Measurements from ENCODE around the gene RGS13. TPM values are rescaled to one million over a fixed set of nuclear protein-coding genes. Genes with fewer than 3 reads are reported as not detected.
A peak's percentile ranks its signal among the peaks of the same experiment; 100 is the strongest.

Gene RGS13, protein sequence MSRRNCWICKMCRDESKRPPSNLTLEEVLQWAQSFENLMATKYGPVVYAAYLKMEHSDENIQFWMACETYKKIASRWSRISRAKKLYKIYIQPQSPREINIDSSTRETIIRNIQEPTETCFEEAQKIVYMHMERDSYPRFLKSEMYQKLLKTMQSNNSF
- not detected for total RNA-seq

- CTCF ChIA-PET: no interaction called here
- no peaks in the 10 kb centered on the region for H3K36me3 Mint-ChIP-seq (ENCODE audit: low read depth)
- H3K4me3 Mint-ChIP-seq: no peak within 1 kb of the TSS
- intact Hi-C loops (cut with DNase I, micrococcal nuclease): no loop called here
- no peak for DNase-seq
- H3K9me3 Mint-ChIP-seq (ENCODE audit: low read depth): no peaks in the 10 kb centered on the region
- POLR2A ChIA-PET: interaction anchor here (0.6 kb wide), 1 partner anchor 77 kb away, joined by 3 read pairs; no protein-coding TSS in a partner anchor
- no peak for ATAC-seq
- peaks cover 7% of the 10 kb centered on the region for H3K27me3 Mint-ChIP-seq
- H3K27ac Mint-ChIP-seq: no peak within 1 kb of the TSS
- peaks cover 12% of the 10 kb centered on the region for H3K4me1 Mint-ChIP-seq
These were observed at the start of gene RGS13 for GRCh38 chr1:192635939-192636338. RGS13 (plus strand) TSS chr1:192636147; CDS start chr1:192644335, 8,188 bp downstream.

DNA sequence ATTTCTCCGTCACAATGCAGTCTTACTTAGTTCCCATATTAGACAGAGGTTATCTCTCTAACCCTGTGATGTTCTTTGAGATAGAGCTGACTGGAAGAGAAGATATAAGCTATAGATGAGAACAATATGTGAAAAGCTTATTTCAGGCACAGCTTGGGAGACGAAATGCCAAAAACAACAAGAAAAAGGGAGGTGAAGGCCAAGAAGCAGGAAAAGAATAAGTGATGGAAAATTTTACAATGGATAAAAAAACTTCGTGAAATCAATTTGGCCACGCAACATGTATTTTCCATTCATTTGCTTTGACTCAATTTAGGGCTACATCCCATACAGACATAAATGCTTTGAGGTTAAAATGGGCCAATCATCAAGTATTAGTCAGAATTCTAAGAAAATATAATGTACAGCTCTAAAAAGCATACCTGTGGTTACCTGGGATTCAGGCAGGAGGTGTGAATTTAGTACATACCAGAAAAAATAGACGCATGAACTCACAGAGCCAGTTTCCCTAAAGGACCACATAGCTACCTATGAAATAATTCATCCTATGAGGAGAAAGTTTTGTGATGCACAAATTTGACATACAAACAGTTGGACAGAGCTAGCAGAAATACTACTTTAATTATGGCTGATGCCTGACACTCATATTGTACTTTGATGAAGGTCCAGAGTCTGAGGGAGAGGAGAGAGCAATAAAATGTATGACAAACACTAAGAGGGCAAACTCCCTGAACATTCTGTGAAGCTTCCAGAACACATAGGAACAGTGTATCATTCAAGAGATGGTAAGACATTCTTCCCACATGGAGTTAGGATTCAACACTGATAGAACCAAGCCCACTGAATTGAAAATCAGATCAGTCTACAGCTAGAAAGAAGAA lies 48.3 kb upstream of the RGS13 start:
- Mint-ChIP-seq H3K9me3 (ENCODE audit: low read depth) (no peaks in the 10 kb centered on the region), H3K36me3 (ENCODE audit: low read depth) (no peaks in the 10 kb centered on the region), H3K4me1 (peaks cover 8% of the 10 kb centered on the region), H3K27ac (no peak overlapping the region), H3K27me3 (peaks cover 2% of the 10 kb centered on the region), H3K4me3 (no peak overlapping the region)
- no peak for ATAC-seq
- ChIA-PET POLR2A (no interaction called here), CTCF (interaction anchor here (0.9 to 1.3 kb wide), 3 partner anchors 9 to 114 kb away, joined by 3 to 5 read pairs (median 4); no protein-coding TSS in a partner anchor)
- intact Hi-C loops (cut with DNase I, micrococcal nuclease): no loop called here
- DNase-seq: no peak

DNA sequence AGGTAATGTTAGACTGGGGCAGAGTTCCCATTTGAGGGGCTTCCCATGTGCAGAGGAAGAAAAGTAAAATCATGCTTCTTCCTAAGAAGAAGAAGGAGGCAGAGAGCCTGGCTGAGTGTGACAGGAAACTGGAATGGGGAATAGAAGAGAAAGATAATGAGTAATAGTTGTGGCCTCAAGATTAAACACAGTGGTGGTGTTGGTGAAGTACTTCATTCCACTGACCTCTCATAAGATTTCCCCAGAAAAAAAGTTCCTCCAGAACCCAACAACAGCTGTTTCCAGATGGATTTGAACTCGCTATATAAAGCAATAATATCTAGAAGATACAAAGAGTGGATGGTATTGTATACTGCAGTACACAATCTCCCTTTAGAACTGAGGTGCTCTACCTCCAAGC lies 47.4 kb upstream of the RGS13 start:
- CTCF ChIA-PET: interaction anchor here (1.1 kb wide), 1 partner anchor 114 kb away, joined by 4 read pairs; no protein-coding TSS in a partner anchor
- Mint-ChIP-seq H3K27me3 (peaks cover 2% of the 10 kb centered on the region), H3K36me3 (ENCODE audit: low read depth) (no peaks in the 10 kb centered on the region), H3K4me3 (no peak overlapping the region), H3K9me3 (ENCODE audit: low read depth) (no peaks in the 10 kb centered on the region), H3K4me1 (peaks cover 8% of the 10 kb centered on the region), H3K27ac (no peak overlapping the region)
- intact Hi-C loops (cut with DNase I, micrococcal nuclease): no loop called here
- ATAC-seq (no peak), DNase-seq (no peak)
- POLR2A ChIA-PET: no interaction called here

DNA sequence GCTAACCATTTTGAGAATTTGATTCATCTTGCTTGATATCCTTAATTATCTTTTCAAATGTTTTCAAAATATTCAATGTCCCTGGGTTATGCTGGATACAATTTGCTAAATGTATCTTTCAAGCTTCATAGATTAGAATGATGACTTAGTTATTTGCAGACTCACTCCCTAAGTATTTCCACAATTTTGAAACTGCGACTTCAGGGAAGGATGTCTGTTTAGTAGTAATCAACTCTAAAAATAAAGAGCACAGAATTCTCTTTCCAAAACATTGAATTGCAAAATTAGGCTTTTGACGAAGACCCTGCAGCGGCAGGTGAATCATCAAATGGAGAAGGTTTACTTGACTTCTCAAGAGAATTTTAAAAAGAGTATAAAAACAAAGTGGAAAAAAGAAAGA lies 46.1 kb upstream of the RGS13 start:
- intact Hi-C loops (cut with DNase I, micrococcal nuclease): no loop called here
- H3K36me3 Mint-ChIP-seq (ENCODE audit: low read depth): no peaks in the 10 kb centered on the region
- ATAC-seq: no peak
- peaks cover 2% of the 10 kb centered on the region for H3K27me3 Mint-ChIP-seq
- ChIA-PET POLR2A (no interaction called here), CTCF (no interaction called here)
- H3K27ac Mint-ChIP-seq: no peak overlapping the region
- H3K4me1 Mint-ChIP-seq: peaks cover 6% of the 10 kb centered on the region
- no peak for DNase-seq
- no peaks in the 10 kb centered on the region for H3K9me3 Mint-ChIP-seq (ENCODE audit: low read depth)
- H3K4me3 Mint-ChIP-seq: no peak overlapping the region

DNA sequence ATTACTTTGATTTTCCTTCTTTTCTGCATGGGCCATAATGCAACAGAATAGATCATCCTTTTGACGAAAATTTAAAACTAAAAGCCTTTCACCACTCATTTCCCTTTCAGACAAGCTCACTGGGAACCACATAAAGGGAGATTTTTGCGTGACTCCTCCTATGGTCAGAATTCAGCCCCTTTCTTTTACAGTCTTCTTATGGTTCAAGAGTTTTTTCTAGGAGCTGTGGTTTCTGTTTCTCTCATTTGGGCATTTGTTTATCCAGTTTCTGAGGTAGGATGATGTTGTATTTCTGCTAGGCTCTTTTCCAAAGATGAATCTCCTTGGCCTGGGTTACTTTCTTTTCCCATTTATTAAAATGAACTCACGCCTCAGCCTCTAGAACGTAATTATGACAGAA lies 43.4 kb upstream of the RGS13 start:
- Mint-ChIP-seq H3K4me3 (no peak overlapping the region), H3K4me1 (no peaks in the 10 kb centered on the region), H3K36me3 (ENCODE audit: low read depth) (no peaks in the 10 kb centered on the region), H3K27ac (no peak overlapping the region), H3K27me3 (peaks cover 2% of the 10 kb centered on the region), H3K9me3 (ENCODE audit: low read depth) (no peaks in the 10 kb centered on the region)
- ATAC-seq (no peak), DNase-seq (no peak)
- ChIA-PET POLR2A (no interaction called here), CTCF (no interaction called here)
- intact Hi-C loops (cut with DNase I, micrococcal nuclease): no loop called here

DNA sequence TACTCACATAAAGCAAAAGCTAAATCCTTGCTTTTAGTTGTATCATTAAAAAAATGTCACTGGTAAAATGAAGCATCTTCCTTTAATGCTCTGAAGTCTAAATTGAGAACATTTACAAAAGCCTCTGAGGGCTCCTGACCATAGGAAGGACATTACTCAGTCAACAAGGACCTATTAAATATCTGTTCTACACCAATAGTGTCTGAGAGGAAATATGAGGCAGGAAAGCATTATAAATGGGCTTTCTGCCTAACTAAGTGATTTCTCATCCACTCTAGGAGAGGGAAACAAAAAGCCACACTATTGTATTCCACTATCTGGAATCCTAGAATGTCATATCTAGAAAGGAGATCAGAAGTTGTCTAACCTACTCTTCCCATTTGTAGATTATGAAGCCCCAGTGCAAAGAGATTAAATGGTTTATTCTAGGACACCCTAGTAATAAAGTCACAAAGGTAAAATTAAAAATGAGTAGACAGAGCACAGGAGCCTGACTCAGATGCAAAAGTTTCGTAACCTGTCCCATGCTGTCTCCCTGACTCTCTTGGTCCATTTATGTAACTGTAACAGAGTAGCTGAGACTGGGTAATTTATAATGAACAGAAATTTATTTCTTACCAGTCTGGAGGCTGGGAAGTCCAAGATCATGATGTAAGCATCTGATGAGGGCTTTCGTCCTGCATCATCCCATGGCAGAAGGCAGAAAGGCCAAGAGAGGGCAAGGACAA lies 42.8 kb upstream of the RGS13 start:
- H3K27me3 Mint-ChIP-seq: peaks cover 2% of the 10 kb centered on the region
- ChIA-PET POLR2A (no interaction called here), CTCF (no interaction called here)
- no peaks in the 10 kb centered on the region for H3K4me1 Mint-ChIP-seq
- no peak overlapping the region for H3K27ac Mint-ChIP-seq
- intact Hi-C loops (cut with DNase I, micrococcal nuclease): no loop called here
- H3K4me3 Mint-ChIP-seq: no peak overlapping the region
- H3K9me3 Mint-ChIP-seq (ENCODE audit: low read depth): no peaks in the 10 kb centered on the region
- no peak for DNase-seq
- H3K36me3 Mint-ChIP-seq (ENCODE audit: low read depth): no peaks in the 10 kb centered on the region
- ATAC-seq: no peak

DNA sequence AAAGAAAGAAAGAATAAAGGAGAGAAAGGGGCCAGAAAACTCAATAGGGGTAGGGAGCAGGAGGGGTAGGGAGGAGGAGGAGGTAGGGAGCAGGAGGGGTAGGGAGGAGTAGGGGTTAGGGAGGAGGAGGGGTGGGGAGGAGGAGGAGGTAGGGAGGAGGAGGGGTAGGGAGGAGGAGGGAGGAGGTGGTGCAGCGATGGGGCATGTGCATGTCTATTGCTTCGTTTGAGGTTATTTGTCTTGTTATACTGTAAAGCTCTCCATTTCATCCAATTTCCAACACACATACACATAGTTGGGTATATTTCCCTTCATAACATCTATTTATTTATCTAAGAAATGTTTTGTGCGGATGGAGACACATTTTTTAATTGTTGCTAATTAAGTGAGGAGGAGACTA lies 40.6 kb upstream of the RGS13 start:
- H3K9me3 Mint-ChIP-seq (ENCODE audit: low read depth): no peaks in the 10 kb centered on the region
- H3K4me3 Mint-ChIP-seq: no peak overlapping the region
- ChIA-PET CTCF (interaction anchor here (0.8 to 1.4 kb wide), 3 partner anchors 12 to 121 kb away, joined by 4 to 5 read pairs (median 4); no protein-coding TSS in a partner anchor), POLR2A (no interaction called here)
- intact Hi-C loops (cut with DNase I, micrococcal nuclease): no loop called here
- DNase-seq (no peak), ATAC-seq (no peak)
- H3K27me3 Mint-ChIP-seq: no peaks in the 10 kb centered on the region
- no peaks in the 10 kb centered on the region for H3K36me3 Mint-ChIP-seq (ENCODE audit: low read depth)
- H3K4me1 Mint-ChIP-seq: peaks cover 2% of the 10 kb centered on the region
- H3K27ac Mint-ChIP-seq: no peak overlapping the region

GRCh38 chr1:192598589-192598988 lies 37.4 kb upstream of the RGS13 start:
- H3K27me3 Mint-ChIP-seq: no peaks in the 10 kb centered on the region
- CTCF ChIA-PET: interaction anchor here (0.7 to 1.2 kb wide), 3 partner anchors 16 to 92 kb away, joined by 3 read pairs; no protein-coding TSS in a partner anchor
- no peak for ATAC-seq
- intact Hi-C loops (cut with DNase I, micrococcal nuclease): loop anchor here in 1 of 2 experiments (2.0 kb wide), 1 partner anchor 14 kb away; no protein-coding TSS in a partner anchor
- POLR2A ChIA-PET: no interaction called here
- H3K36me3 Mint-ChIP-seq (ENCODE audit: low read depth): no peaks in the 10 kb centered on the region
- no peak for DNase-seq
- H3K4me1 Mint-ChIP-seq: peaks cover 29% of the 10 kb centered on the region
- no peak overlapping the region for H3K4me3 Mint-ChIP-seq
- H3K9me3 Mint-ChIP-seq (ENCODE audit: low read depth): no peaks in the 10 kb centered on the region
- H3K27ac Mint-ChIP-seq: no peak overlapping the region

GRCh38 chr1:192600275-192600674 lies 35.7 kb upstream of the RGS13 start:
- ChIA-PET CTCF (interaction anchor here (1.0 to 1.3 kb wide), 2 partner anchors 17 to 123 kb away, joined by 3 read pairs; no protein-coding TSS in a partner anchor), POLR2A (no interaction called here)
- DNase-seq (no peak), ATAC-seq (peak; percentile 30)
- no peak overlapping the region for H3K27ac Mint-ChIP-seq
- H3K4me1 Mint-ChIP-seq: peaks cover 29% of the 10 kb centered on the region
- no peaks in the 10 kb centered on the region for H3K36me3 Mint-ChIP-seq (ENCODE audit: low read depth)
- intact Hi-C loops (cut with DNase I, micrococcal nuclease): no loop called here
- no peaks in the 10 kb centered on the region for H3K27me3 Mint-ChIP-seq
- no peak overlapping the region for H3K4me3 Mint-ChIP-seq
- no peaks in the 10 kb centered on the region for H3K9me3 Mint-ChIP-seq (ENCODE audit: low read depth)

DNA sequence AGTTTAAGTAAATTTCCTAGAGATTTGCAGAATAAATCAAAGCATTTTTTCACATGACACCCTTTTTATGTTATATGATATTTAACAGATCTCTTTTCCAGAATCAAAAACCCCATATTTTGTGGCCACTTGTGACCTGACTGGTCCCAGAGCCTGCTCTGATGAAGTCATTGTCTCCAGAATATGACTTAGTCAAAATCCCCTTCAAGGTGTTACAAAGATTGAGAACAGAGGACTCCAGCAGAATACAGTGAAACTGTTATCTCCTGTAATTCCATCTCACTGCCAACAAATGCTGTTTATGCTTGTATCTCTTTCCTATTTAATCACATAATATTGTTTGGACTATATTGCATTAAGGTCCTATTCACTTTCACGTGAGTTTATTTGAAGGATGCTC lies 34.8 kb upstream of the RGS13 start:
- POLR2A ChIA-PET: no interaction called here

DNA sequence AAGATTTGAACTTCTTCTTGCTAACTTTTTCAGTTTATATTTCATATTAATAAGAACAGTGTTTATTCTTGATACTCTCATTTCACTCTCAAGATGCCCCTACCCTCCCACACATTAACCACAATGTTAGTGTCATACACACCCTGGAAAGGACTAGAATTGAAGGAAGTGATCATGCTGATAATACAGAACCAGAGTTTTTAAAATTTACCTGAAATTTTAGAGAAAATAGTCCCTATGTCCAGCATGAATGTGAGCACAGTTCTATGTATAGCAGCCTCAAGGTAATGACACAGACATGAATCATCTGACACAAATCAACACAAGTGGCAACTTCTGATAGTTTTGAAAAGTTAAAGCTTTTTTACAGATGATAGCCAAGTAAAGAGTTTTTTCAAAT lies 34.4 kb upstream of the RGS13 start:
- no peak for DNase-seq
- Mint-ChIP-seq H3K27ac (no peak overlapping the region), H3K36me3 (ENCODE audit: low read depth) (no peaks in the 10 kb centered on the region), H3K4me3 (no peak overlapping the region), H3K27me3 (no peaks in the 10 kb centered on the region), H3K9me3 (ENCODE audit: low read depth) (no peaks in the 10 kb centered on the region), H3K4me1 (peaks cover 29% of the 10 kb centered on the region)
- CTCF ChIA-PET: interaction anchor here (1.1 to 1.6 kb wide), 3 partner anchors 59 to 126 kb away, joined by 3 to 4 read pairs (median 3); no protein-coding TSS in a partner anchor
- POLR2A ChIA-PET: no interaction called here
- intact Hi-C loops (cut with DNase I, micrococcal nuclease): no loop called here
- ATAC-seq: peak; percentile 45

More for the DNA sequence above, 34.8 kb upstream of the RGS13 start:
- ATAC-seq (peak; percentile 80), DNase-seq (no peak)
- H3K36me3 Mint-ChIP-seq (ENCODE audit: low read depth): no peaks in the 10 kb centered on the region
- H3K9me3 Mint-ChIP-seq (ENCODE audit: low read depth): no peaks in the 10 kb centered on the region
- CTCF ChIA-PET: interaction anchor here (1.3 to 1.6 kb wide), 2 partner anchors 18 to 124 kb away, joined by 3 to 4 read pairs; no protein-coding TSS in a partner anchor
- H3K4me3 Mint-ChIP-seq: no peak overlapping the region
- intact Hi-C loops (cut with DNase I, micrococcal nuclease): no loop called here
- H3K27ac Mint-ChIP-seq: no peak overlapping the region
- H3K4me1 Mint-ChIP-seq: peaks cover 29% of the 10 kb centered on the region
- no peaks in the 10 kb centered on the region for H3K27me3 Mint-ChIP-seq
